Measurements from ENCODE around the gene KISS1R.

DNA sequence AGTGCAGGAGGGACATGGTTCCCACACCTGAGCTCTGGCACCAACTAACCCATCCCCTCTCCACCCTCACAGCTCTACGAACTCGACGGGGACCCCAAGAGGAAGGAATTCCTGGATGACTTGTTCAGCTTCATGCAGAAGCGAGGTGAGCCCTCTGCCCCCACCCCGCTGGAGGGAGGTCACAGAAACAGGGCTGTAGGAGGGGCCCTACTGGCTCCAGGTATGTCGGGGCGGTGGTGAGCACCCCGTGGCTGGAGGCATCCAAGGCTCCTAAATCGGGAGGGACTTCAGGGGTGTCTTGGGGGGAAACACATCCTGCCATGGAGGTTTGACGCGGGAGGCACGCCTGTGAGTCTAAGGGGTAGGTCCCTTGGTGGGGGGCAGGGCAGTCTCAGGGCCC lies 42.9 kb downstream of the KISS1R start:
- TF ChIP-seq CTCF (IDR thresholded peaks at IDR 0.05) = no peak
- no peak for TF ChIP-seq POLR2A (IDR thresholded peaks at IDR 0.05)
- no peak for TF ChIP-seq POLR2AphosphoS5 (IDR thresholded peaks at IDR 0.05)
